ENCODE data around the gene GRAMD4.

DNA sequence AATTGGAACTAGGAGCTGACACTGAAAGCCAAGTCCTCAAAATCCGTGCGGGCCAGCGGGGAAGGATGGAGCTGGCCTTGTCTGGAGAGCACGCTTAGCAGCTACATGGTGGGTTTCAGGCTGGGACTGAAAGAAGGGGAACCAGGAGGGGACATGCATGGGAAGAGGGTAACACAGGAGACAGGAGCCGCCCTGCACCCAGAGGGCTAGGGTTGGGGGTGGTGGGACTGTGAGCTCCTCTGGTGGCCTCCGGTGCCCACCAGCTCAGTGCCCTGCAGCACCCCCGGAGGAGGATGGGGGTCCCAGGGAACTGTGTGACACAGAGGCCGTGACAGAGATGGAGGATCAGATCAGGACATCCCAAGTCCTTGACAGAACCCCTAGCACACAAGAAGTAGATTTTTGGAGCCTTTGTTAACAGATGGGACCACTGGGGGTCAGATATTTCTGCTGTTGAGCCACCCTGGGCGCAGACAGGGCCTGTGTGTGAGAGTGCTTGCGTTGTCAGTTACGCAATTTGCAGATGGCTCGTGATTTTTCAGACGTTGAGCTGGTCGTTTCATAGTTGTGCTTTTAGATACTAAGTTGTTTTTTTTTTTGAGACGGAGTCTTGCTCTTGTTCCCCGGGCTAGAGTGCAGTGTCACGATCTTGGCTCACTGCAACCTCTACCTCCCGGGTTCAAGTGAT, 21.3 kb upstream of the GRAMD4 start:
- TF ChIP-seq EZH2 (IDR thresholded peaks at IDR 0.05; ENCODE audit: borderline replicate concordance) (no peak), EZH2phosphoT487 (IDR thresholded peaks at IDR 0.05; ENCODE audit: low read depth, severe bottlenecking, unreplicated experiment) (no peak)
- TF ChIP-seq, protein P1, sequence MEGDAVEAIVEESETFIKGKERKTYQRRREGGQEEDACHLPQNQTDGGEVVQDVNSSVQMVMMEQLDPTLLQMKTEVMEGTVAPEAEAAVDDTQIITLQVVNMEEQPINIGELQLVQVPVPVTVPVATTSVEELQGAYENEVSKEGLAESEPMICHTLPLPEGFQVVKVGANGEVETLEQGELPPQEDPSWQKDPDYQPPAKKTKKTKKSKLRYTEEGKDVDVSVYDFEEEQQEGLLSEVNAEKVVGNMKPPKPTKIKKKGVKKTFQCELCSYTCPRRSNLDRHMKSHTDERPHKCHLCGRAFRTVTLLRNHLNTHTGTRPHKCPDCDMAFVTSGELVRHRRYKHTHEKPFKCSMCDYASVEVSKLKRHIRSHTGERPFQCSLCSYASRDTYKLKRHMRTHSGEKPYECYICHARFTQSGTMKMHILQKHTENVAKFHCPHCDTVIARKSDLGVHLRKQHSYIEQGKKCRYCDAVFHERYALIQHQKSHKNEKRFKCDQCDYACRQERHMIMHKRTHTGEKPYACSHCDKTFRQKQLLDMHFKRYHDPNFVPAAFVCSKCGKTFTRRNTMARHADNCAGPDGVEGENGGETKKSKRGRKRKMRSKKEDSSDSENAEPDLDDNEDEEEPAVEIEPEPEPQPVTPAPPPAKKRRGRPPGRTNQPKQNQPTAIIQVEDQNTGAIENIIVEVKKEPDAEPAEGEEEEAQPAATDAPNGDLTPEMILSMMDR (IDR thresholded peaks at IDR 0.05; ENCODE audit: poor library complexity) = no peak
